22Rv1 (cell line): ENCODE data around the gene TUT7.

Source experiments
- H3K27ac ChIP-seq: fragments of 450-650 bp; 2 replicates; pipeline ENCODE4 v1.5.1; 2017
- CTCF ChIP-seq: fragments of 450-650 bp; IDR thresholded peaks from 2 replicates; pipeline ENCODE4 v1.5.1; 2017; ENCODE audit warnings: mild to moderate bottlenecking
- ZFX ChIP-seq: fragments of 450-650 bp; IDR thresholded peaks from 2 replicates; pipeline ENCODE4 v1.6.1; 2017; ENCODE audit warnings: antibody characterized with exemption, borderline replicate concordance

TUT7 gene

GRCh38 chr9:86354818-86355309, 654 bp upstream of the TUT7 start:
- peak overlapping the region; percentile 68 for H3K27ac ChIP-seq

GRCh38 chr9:86353655-86354010, 577 bp downstream of the TUT7 start:
- no peak for TF ChIP-seq CTCF
- TF ChIP-seq ZFX = no peak
- H3K27ac ChIP-seq = peak overlapping the region; percentile 68

More at GRCh38 chr9:86354818-86355309, 654 bp upstream of the TUT7 start:
- no peak for TF ChIP-seq ZFX
- no peak for TF ChIP-seq CTCF

GRCh38 chr9:86352440-86353077, 1.7 kb downstream of the TUT7 start:
- TF ChIP-seq ZFX (no peak), CTCF (no peak)
- no peak overlapping the region for H3K27ac ChIP-seq

DNA sequence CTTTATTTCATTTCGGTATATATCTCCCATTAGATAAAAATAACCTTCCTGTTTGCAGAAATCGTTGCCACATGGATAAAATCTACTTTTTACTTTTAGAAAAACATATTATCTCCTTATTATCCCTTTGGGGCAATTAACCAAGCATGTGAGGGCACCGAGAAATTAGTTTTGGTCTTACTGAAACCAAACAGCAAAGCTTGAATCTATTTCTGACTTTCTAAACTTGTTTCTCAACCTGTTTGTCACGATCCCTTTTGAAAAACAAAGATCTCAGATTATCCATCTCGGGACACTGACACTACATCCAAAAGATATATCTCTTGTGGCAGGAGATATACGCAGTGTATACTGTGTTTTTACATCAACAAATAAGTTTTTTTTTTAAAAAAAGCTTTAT, 2.3 kb downstream of the TUT7 start:
- no peak overlapping the region for H3K27ac ChIP-seq
- TF ChIP-seq CTCF (no peak), ZFX (no peak)

- no peak for TF ChIP-seq ZFX
- TF ChIP-seq CTCF = no peak
- H3K27ac ChIP-seq = no peak overlapping the region
Observed at GRCh38 chr9:86350006-86350760, 4.0 kb downstream of the TUT7 start.

DNA sequence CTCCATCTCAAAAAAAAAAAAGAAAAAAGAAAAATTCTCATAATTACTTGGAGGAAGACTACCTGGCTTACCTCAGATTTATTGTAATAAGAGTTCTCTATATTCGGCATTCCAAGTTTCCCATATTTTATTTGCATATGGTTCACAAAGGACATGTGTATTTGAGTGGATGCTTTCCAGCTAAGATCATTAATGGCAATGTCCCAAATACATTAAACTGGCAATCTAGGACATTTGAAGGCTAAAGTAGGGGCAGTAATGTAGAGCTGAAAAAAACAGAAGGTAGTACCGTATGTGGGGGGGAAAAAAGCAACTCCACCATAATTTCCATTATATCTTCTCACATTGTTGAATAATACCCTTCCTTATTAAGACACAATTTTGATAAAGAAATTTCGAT, 4.9 kb downstream of the TUT7 start:
- TF ChIP-seq CTCF (no peak), ZFX (no peak)
- no peak overlapping the region for H3K27ac ChIP-seq

- H3K27ac ChIP-seq = no peak overlapping the region
- no peak for TF ChIP-seq ZFX
- no peak for TF ChIP-seq CTCF
Observed at GRCh38 chr9:86347991-86348390, 6.2 kb downstream of the TUT7 start.
